ENCODE measurements around the gene ATP2A3.

ATP2A3 gene

DNA sequence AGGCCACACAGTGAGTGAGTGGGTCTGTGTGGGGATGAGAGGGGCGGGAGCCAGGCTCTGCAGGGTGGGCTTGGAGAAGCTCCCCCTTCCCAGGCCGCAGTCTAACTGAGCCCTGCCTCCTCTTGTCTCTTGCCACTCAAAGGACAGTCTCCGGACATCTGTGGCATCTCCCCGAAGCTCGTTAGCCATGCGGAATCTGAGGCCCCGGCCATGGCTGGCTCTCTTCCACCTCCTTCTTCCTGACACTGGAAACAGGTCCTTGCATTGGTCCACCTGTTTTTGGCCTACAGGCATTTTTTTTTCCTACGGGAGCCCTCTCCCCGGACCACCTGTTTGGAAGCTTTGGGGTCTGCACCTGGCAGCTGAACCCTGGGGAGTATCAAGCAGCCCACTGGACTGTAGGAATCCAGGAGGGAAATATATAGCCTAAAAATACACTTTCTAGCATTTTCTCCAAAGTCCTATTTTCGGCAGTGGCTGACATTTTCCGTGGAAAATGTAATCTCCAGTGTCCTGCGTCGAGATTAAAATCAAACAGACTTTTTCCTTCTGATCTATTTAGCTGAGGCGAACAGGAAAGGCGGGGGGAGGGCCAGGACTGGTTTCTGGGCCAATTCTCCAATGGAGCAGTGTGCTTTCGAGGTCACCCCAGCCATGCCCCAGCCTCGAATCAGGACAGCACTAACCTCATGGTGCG, 9.1 kb downstream of the ATP2A3 start:
- TF ChIP-seq, protein P1, sequence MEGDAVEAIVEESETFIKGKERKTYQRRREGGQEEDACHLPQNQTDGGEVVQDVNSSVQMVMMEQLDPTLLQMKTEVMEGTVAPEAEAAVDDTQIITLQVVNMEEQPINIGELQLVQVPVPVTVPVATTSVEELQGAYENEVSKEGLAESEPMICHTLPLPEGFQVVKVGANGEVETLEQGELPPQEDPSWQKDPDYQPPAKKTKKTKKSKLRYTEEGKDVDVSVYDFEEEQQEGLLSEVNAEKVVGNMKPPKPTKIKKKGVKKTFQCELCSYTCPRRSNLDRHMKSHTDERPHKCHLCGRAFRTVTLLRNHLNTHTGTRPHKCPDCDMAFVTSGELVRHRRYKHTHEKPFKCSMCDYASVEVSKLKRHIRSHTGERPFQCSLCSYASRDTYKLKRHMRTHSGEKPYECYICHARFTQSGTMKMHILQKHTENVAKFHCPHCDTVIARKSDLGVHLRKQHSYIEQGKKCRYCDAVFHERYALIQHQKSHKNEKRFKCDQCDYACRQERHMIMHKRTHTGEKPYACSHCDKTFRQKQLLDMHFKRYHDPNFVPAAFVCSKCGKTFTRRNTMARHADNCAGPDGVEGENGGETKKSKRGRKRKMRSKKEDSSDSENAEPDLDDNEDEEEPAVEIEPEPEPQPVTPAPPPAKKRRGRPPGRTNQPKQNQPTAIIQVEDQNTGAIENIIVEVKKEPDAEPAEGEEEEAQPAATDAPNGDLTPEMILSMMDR (conservative IDR thresholded peaks at IDR 0.05; ENCODE audit: low read length), result no peak
- H3K4me3 ChIP-seq (ENCODE audit: low read length), result no peak overlapping the region
- DNase-seq (ENCODE audit: low read depth), result no peak

DNA sequence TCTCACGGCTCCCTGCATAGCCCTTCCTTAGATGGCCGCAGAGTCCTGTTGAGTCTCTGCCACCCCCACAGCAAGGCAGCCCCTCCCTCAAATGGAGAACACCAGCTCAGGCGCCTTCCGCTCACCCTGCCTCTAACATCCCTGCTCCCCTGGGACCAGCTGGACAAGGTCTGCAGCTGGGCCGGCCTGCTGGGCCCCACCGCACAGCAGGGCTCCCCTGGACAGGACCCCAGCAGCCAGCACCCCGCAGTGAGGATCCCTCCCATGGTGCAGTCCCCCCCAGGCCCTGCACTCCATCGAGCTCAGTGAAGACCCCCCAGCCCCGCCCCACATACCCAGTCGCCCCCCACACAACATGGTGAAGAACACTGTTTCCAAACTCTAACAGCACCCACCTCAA, 10.2 kb downstream of the ATP2A3 start:
- TF ChIP-seq, protein P1 (conservative IDR thresholded peaks at IDR 0.05; ENCODE audit: low read length), result no peak
- no peak for DNase-seq (ENCODE audit: low read depth)
- no peak overlapping the region for H3K4me3 ChIP-seq (ENCODE audit: low read length)

DNA sequence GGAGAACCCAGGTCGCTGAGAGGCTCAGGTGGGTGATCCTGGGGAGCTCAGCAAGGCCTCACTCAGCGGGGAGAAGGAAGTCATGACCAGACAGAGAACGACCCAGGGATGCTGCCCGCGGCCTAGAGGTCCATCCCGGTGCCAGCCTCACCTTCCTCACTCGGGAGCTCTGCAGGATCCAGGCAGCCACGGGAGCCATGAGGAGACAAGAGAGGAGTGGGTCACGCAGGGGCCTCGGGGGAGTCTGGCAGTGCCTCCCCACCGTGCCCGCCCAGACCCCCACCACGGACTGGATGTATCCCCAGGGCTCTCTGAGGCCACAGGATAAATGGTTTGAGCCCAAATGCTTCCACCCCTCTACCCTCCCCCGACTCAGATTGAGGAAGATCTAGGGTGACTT, 10.7 kb downstream of the ATP2A3 start:
- TF ChIP-seq, protein P1 (conservative IDR thresholded peaks at IDR 0.05; ENCODE audit: low read length), result no peak
- DNase-seq (ENCODE audit: low read depth), result no peak
- H3K4me3 ChIP-seq (ENCODE audit: low read length), result no peak overlapping the region

DNA sequence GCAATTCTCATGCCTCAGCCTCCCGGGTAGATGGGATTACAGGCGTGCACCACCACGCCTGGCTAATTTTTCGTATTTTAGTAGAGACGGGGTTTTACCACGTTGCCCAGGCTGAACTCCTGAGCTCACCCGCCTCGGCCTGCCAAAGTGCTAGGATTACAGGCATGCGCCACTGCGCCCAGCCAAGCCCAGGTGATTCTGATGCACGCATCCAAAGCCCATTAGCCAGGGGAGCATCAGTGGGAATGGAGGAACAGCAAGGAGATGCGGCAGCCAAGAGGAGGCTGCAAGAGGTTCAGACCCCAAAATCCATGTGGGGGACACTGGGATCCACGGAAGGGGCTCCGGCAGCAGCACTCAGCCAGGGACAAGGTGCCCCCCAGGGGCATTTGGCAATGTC, 12.1 kb downstream of the ATP2A3 start:
- TF ChIP-seq, protein P1 (conservative IDR thresholded peaks at IDR 0.05; ENCODE audit: low read length), result no peak
- DNase-seq (ENCODE audit: low read depth), result no peak
- H3K4me3 ChIP-seq (ENCODE audit: low read length), result no peak overlapping the region

DNA sequence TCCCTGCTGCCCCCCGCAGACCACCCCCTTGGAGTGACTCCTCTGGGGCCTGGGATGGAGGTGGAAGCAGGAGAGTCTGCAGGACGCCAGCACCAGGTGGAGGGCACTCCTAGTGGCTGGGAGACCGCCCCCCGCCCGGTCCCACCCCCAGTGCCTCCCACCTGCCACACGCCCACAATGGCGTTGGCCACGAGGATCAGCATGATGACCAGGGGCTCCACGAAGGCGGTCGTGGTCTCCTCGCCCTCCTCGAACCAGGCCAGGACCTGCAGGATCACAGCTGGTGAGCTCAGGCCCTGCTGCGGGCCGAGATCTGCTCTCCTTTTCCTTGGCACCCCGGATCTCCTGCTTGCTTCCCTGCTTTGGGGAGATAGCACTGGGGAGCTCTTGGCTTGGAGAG, 12.8 kb downstream of the ATP2A3 start:
- H3K4me3 ChIP-seq (ENCODE audit: low read length), result no peak overlapping the region
- DNase-seq (ENCODE audit: low read depth), result no peak
- TF ChIP-seq, protein P1 (conservative IDR thresholded peaks at IDR 0.05; ENCODE audit: low read length), result no peak

DNA sequence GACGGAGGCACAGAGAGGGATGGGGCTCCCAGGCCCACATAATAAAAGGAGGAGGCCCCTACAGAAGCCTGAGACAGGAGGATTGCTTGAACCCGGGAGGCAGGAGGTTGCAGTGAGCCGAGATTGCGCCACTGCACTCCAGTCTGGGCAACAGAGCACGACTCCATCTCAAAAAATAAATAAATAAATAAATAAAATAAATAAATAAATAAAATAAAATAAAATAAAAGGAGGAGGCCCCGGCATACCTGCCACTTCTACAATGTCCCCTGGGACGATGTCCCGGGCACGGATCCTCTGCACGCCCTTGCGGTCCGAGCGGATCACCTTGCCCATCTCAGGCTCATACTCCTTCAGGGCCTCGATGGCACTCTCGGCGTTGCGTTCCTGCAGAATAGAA, 13.2 kb downstream of the ATP2A3 start:
- TF ChIP-seq, protein P1 (conservative IDR thresholded peaks at IDR 0.05; ENCODE audit: low read length), result no peak
- no peak overlapping the region for H3K4me3 ChIP-seq (ENCODE audit: low read length)
- DNase-seq (ENCODE audit: low read depth), result no peak

DNA sequence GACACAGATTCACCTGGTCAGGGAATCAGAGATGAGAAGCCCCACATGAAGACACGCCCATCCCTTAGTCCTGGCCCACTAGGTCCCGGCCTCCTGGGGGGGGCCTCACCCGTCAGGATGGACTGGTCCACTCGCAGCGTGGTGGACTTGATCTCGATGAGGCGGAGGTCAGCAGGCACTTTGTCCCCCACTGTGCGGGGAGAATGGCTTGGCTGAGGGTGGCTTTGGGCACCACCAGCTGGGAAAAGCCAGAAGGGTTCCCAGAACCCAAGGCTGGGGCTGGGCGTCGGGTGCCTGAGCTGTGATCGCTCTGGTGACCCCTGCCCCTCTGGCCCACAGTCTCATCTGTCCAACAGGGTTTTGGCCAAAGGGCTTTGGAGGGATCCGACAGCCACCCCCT, 13.7 kb downstream of the ATP2A3 start:
- TF ChIP-seq, protein P1 (conservative IDR thresholded peaks at IDR 0.05; ENCODE audit: low read length), result no peak

More for the DNA sequence above, 13.7 kb downstream of the ATP2A3 start:
- no peak for DNase-seq (ENCODE audit: low read depth)
- H3K4me3 ChIP-seq (ENCODE audit: low read length), result no peak overlapping the region
